Measurements from ENCODE around the gene FUT9. TPM values are rescaled to one million over a fixed set of nuclear protein-coding genes. Genes with fewer than 3 reads are reported as not detected.

Gene FUT9
- total and polyA plus RNA-seq, 2 of the 8 experiments (the other 6 are each of a cell fraction or from before 2014, with no cell fraction given): 0.85 to 4.9 TPM

DNA sequence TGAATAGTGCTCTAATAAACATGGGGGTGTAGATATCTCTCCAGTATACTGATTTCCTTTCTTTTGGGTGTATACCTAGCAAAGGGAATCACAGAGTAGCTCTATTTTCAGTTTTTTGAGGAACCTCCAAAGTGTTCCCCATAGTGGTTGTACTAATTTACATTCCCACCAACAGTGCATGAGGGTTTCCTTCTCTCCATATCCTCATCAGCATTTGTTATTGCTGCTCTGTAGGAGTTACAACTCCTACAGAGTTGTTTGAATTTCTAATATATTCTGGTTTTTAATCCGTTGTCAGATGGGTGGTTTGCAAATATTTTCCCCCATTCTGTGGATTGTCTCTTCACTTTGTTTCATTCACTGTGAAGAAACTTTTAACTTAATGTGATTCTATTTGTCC is 207.9 kb downstream of the FUT9 start (continued):
- TF ChIP-seq HDAC6 (IDR thresholded peaks at IDR 0.05; ENCODE audit: low read depth, low read length) (no peak), PHF8 (conservative IDR thresholded peaks at IDR 0.05; ENCODE audit: low read depth, low read length) (no peak), CHD1 (IDR thresholded peaks at IDR 0.05; ENCODE audit: low read depth, low read length) (no peak), SIN3A (conservative IDR thresholded peaks at IDR 0.05 in 1 of 2, IDR thresholded peaks at IDR 0.05 in 1 of 2; ENCODE audit: low read depth in 1 of 2, low read length in 2 of 2) (no peak), SIX5 (IDR thresholded peaks at IDR 0.05; ENCODE audit: low read depth, low read length) (no peak)
